HG02623 (cell line): Measurements from ENCODE around the gene MMD.
"Not testable (repeated sequence)": the region's sequence is repeated elsewhere in the genome, so short reads cannot be mapped to it uniquely, and the experiment has no call there.

ENCODE experiments used
- ATAC-seq: cut with Tn5 transposase; IDR thresholded peaks from one replicate; pipeline ENCODE4 v1.9.1; 2021; ENCODE audit warnings: moderate library complexity; ENCODE audit not compliant: unreplicated experiment

The MMD gene

DNA sequence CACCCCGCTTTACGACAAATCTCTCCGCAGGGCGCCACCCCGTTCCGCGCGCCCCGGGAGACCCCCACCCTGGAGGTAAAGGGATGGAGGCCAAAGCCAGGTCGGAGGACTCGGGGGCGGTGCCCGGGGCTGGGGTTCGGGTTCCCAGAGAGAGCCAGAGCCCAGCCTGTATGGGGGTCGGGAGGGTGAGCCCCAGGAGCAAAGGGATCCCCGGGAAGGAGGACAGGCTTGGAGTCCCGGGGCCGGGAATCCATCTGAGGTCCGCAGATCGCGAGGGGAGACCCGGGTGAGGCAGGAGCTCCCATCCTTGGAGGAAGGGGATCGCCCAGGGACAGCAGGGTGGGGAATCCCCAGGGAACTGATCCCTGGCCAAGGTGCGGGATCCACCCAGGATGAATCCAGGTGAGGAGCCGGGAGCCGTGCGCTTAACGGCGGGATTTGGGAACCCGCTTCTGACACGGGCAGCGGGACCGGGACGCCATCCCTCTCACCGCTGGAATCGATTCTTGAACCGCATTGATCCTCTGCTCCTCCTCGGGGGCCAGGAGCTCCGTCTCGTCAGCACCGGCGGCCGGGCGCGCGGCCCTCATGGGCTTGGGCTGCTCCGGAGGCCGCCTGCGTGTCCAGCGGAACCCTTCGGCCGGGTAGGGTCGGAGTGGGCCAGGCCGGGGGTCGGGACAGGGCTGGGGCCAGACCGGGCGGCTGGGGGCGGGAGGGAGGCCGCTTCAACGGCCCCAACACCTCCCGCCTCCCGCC lies at the start of gene MMD:
MMD (minus strand) TSS at position 657 of the 756 bp plus-strand sequence; CDS start at position 517, 140 bp downstream.
- peak; percentile 16 for ATAC-seq

DNA sequence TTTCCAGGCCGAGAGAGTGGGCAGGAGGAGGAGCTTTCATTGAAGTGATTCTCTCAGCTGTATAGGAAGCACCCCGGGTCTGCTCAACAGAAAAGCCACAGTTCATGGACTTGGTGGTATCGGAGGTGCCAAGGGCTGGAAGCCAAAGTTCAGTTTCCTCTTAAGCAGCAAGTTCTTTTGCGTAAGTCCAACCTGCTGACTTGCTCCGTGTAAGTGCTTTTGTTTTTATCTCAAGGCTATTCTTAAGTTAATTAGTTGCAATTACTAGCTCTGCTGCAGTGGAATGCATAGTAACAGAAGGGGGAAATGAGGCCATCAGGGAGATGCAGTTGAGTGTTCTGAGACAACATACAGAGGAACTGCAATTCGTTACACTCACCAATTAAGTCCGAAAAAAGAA lies 45.0 kb upstream of the MMD start:
- ATAC-seq = no peak

- ATAC-seq = not testable (repeated sequence)
Observed at GRCh38 chr17:55465771-55466170, 44.1 kb upstream of the MMD start.

- ATAC-seq = no peak
Observed at GRCh38 chr17:55463600-55463999, 42.0 kb upstream of the MMD start.

- ATAC-seq = no peak
Observed at GRCh38 chr17:55462711-55463110, 41.1 kb upstream of the MMD start.

DNA sequence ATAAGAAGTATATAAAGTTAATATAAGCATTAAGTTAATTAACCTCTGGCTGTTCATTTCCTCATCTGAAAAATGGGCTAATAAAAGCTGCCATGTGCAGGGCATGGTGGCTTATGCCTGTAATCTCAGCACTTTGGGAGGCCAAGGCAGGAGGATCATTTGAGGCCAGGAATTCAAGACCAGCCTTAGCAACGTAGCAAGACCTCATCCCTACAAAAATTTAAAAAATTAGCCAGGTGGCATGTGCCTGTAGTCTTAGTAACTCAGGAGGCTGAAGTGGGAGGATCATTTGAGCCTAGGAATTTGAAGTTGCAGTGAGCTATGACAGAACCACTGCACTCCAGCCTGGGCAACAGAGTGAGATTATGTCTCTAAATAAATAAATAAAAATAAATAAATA lies 40.6 kb upstream of the MMD start:
- ATAC-seq = no peak

- ATAC-seq = peak; percentile 48
Observed at GRCh38 chr17:55458978-55459377, 37.3 kb upstream of the MMD start.

DNA sequence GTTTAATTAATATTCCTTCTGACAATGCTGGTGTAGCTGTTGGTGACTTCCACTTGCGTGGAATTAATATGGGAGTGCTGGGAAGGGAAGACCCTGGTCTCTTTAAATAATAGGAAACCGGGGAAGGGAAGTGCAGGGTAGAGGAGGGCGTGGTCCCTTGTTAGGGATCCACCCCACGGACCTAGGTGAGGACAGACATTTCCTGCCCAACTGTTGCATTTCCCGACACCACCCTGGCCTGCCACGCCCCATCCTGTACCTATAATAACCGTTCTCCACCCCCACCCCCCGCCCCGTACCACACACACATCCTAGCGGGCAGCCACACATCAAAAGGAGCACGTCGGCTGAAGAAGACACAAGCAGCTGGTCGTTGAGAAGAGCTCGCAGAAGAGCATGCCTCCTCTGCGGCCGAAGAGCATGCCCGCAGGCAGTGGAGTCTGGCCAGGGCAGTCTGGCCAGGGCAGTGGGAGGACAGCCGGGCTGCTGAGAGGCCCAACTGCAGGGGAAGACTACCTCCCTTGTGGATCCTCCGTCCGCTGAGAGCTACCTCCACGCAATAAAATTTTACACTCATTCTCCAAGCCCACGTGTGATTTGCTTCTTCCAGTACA lies 36.8 kb upstream of the MMD start:
- no peak for ATAC-seq

DNA sequence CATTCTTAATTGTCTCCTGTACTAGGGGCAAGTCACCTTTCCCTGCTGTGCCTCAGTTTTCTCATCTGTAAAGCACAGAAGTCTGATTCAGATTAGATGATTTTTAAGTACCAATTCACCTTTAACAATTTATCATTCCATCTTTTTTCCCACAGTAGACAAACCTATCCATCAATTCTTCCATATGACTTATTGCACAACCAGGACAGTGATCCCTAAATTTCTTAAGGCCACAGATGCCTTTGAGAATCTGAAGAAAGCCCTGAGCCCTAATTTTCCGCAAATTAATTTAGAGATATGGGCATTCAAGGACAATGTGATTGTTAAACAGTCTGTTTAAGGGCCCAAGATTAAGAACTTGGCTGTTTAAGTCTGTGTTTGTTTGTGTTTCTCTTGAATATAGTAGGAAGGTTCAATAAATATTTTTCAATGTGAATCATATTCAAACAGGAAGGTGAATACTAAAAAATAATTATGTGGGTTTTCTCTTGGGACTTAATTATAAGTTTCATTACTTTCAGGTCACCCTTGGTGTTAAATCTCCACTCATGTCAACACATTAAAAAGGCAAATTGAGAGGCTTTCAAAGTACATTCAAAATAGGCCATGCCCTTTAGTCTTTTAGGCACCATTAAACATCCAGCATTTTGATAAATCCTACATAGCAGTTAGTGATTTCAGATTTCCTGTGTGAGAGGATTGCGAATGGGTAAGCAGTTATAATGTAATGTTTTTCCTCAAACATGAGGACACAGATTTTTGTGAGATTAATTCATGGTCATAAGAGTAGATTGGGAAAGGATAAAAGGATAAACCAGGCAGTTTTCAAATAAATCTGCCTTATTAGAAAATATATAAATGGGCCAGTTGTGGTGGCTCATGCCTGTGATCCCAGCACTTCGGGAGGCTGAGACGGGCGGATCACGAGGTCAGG lies 34.9 kb upstream of the MMD start:
- no peak for ATAC-seq

- no peak for ATAC-seq
Observed at GRCh38 chr17:55454906-55455474, 33.4 kb upstream of the MMD start.

GRCh38 chr17:55453839-55454557 lies 32.4 kb upstream of the MMD start:
- ATAC-seq = no peak

- ATAC-seq = peak; percentile 55
Observed at GRCh38 chr17:55452139-55452790, 30.6 kb upstream of the MMD start.

- ATAC-seq = no peak
Observed at GRCh38 chr17:55451758-55452138, 30.1 kb upstream of the MMD start.

GRCh38 chr17:55451203-55451641 lies 29.6 kb upstream of the MMD start:
- no peak for ATAC-seq

DNA sequence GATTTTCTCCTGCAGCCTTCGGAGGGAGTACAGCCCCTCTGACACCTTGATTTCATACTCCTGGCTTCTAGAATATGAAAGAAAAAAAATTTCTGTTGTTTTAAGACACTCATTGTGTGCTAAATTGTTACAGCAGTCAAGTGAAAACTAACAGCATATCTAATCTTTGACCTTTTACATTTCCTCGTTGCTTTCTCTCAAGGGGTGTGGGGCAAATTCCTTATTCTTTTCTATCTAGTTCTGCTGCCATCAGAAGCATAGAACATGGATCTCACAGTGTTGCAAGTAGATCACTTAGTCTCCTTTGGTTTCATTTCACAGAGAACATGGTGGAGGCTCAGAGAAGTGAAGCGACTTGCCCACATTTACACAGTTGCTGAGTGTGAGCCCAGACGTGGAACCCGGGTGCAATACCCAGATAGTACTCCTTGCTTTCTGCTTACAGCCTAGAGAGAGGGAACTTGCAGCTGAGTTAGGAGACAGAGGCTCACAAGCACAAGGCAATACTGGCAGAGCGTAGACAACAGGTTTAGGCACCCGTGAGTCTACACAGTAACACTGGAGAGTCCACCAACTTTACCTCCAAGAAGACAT lies 28.7 kb upstream of the MMD start:
- no peak for ATAC-seq

DNA sequence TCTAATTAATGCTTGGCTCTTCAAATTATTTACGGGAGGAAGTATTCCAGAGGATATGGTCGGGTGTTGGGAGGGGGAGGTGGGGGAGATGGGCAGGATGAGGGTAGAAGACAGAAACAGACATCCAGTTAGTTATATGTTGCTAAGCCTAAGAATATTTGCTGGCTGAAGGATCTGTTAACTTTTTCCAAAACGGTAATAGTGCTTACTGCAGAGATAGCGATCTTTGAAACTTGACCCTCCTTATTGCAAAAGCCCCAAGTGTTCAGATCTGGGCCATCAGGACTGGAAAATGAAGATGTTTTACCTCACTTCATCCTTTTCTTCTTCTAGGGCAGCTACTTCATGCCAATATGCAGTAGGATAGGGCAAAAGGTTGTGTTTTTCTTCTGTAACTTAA lies 27.0 kb upstream of the MMD start:
- no peak for ATAC-seq

DNA sequence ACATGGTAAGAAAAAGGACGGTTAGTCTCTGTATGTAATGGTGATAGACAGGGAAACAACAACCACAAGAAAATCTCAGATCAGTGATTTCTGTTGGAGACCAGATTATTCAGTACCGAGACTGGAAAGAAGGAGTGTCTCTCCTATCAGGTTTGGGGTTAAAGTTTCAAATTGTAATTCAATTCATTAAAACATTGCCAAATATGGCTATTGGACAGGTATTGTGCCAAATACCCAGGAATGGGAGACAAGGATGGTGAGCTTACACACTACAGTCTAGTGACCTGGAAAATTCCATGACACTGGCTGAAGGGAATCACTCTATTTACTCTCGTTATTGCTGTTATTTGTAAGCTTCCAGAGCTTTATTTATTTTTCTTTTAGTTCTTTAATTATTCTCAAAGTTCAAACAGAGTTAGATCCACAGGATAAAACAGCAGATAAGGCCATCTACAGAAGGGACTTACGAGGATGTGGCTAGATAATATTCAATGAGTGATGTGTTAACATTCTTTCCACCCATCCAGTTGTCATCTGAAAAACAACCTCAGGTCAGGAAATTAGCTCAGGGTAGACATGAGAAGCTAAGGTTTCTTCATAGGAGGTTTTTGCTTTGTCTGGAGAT lies 25.1 kb upstream of the MMD start:
- ATAC-seq = no peak

DNA sequence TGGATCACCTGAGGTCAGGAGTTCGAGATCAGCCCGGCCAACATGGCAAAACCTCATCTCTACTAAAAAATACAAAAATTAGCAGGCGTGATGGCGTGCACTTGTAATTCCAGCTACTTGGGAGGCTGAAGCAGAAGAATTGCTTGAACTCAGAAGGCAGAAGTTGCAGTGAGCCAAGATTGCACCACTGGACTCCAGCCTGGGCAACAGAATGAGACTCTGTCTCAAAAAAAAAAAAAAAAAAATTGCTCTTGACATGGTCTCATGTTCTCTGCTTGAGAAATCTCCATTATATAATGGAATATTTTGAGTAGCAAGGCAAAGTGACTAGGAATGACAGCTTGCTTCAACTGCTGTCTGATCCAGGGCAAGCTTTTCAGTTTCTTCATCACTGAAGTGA lies 24.4 kb upstream of the MMD start:
- ATAC-seq = not testable (repeated sequence)
